HEK293 (cell line): ENCODE data around the gene RPL7A.

Experiments used
- CTCF ChIA-PET: fragments of 350-600 bp; formaldehyde crosslinking; extraction: SDS; loops from one replicate; lab custom pipeline; 2021; ENCODE audit warnings: antibody characterized with exemption; lab: Yijun Ruan, JAX
- POLR2A ChIA-PET: fragments of 300-600 bp; formaldehyde crosslinking; extraction: SDS; loops from one replicate; lab custom pipeline; 2020; ENCODE audit warnings: antibody characterized with exemption, inconsistent platforms; lab: Yijun Ruan, JAX
- H3K27ac ChIP-seq: fragments of 200-500 bp; sonication (Bioruptor generic); 2 replicates; pipeline ENCODE4 v1.5.1; 2014; ENCODE audit warnings: low read depth, low read length, control low read depth, inconsistent platforms; ENCODE audit errors: extremely low read depth
- H3K36me3 ChIP-seq, 2 experiments: fragments of 200-500 bp in 1 of 2; sonication (Bioruptor generic) in 1 of 2; 1 replicate in 1 of 2; 2 replicates in 1 of 2; pipeline ENCODE4 v1.5.1; 2014 to 2017; ENCODE audit warnings: inconsistent platforms in 2 of 2, low read length in 2 of 2; ENCODE audit not compliant: control insufficient read depth in 2 of 2, insufficient read depth in 1 of 2
- H3K4me1 ChIP-seq: fragments of 200-500 bp; sonication (Bioruptor generic); 2 replicates; pipeline ENCODE4 v1.5.1; 2014; ENCODE audit warnings: mild to moderate bottlenecking, low read length, inconsistent platforms; ENCODE audit not compliant: control insufficient read depth, insufficient read depth
- H3K4me3 ChIP-seq: 2 replicates; pipeline ENCODE4 v1.5.1; 2011; ENCODE audit warnings: low read depth, mild to moderate bottlenecking, control low read depth, low read length, moderate library complexity
- H3K9me3 ChIP-seq: fragments of 200-500 bp; sonication (Bioruptor generic); 2 replicates; pipeline ENCODE4 v1.5.1; 2014; ENCODE audit warnings: low read depth, low read length, inconsistent platforms; ENCODE audit not compliant: control insufficient read depth, insufficient read depth
- AEBP2 ChIP-seq: fragments of 450-650 bp; formaldehyde crosslinking; IDR thresholded peaks from 2 replicates; pipeline ENCODE4 v1.5.1; 2016; ENCODE audit warnings: missing biosample characterization, missing genetic modification characterization, borderline replicate concordance
- KLF1 ChIP-seq: fragments of 450-650 bp; formaldehyde crosslinking; IDR thresholded peaks from 2 replicates; pipeline ENCODE4 v1.5.1; 2016; ENCODE audit warnings: missing biosample characterization, missing genetic modification characterization
- PBX3 ChIP-seq: sonication (generic); formaldehyde crosslinking; IDR thresholded peaks from 2 replicates; pipeline ENCODE4 v1.8.1; 2022; ENCODE audit warnings: mild to moderate bottlenecking, moderate library complexity, missing genetic modification reagents
- PRDM6 ChIP-seq: fragments of 450-650 bp; formaldehyde crosslinking; IDR thresholded peaks from 2 replicates; pipeline ENCODE4 v1.5.1; 2017; ENCODE audit warnings: missing biosample characterization, missing genetic modification characterization
- ZBTB10 ChIP-seq: fragments of 450-650 bp; formaldehyde crosslinking; IDR thresholded peaks from 2 replicates; pipeline ENCODE4 v1.5.1; 2016; ENCODE audit warnings: missing biosample characterization, missing genetic modification characterization
- ZBTB44 ChIP-seq: fragments of 450-650 bp; IDR thresholded peaks from 2 replicates; pipeline ENCODE4 v1.5.1; 2018; ENCODE audit warnings: missing biosample characterization, mild to moderate bottlenecking, missing genetic modification characterization
- ZFP37 ChIP-seq: fragments of 450-650 bp; formaldehyde crosslinking; IDR thresholded peaks from 2 replicates; pipeline ENCODE4 v1.5.1; 2016; ENCODE audit warnings: missing biosample characterization, missing genetic modification characterization
- ZNF18 ChIP-seq: fragments of 450-650 bp; formaldehyde crosslinking; IDR thresholded peaks from 2 replicates; pipeline ENCODE4 v1.5.1; 2016; ENCODE audit warnings: missing biosample characterization, missing genetic modification characterization
- ZNF26 ChIP-seq: fragments of 450-650 bp; formaldehyde crosslinking; IDR thresholded peaks from 2 replicates; pipeline ENCODE4 v1.5.1; 2016; ENCODE audit warnings: missing biosample characterization, missing genetic modification characterization
- ZNF311 ChIP-seq: fragments of 450-650 bp; formaldehyde crosslinking; IDR thresholded peaks from 2 replicates; pipeline ENCODE4 v1.5.1; 2017; ENCODE audit warnings: missing biosample characterization, missing genetic modification characterization, borderline replicate concordance
- ZNF350 ChIP-seq: fragments of 450-650 bp; formaldehyde crosslinking; IDR thresholded peaks from 2 replicates; pipeline ENCODE4 v1.5.0; 2017; ENCODE audit warnings: missing biosample characterization, mild to moderate bottlenecking, missing genetic modification characterization
- ZNF501 ChIP-seq: fragments of 450-650 bp; formaldehyde crosslinking; IDR thresholded peaks from 2 replicates; pipeline ENCODE4 v1.5.1; 2016; ENCODE audit warnings: missing biosample characterization, missing genetic modification characterization
- ZNF639 ChIP-seq: fragments of 450-650 bp; formaldehyde crosslinking; IDR thresholded peaks from 2 replicates; pipeline ENCODE4 v1.5.1; 2016; ENCODE audit warnings: missing biosample characterization, missing genetic modification characterization
- ZNF692 ChIP-seq: fragments of 450-650 bp; formaldehyde crosslinking; IDR thresholded peaks from 2 replicates; pipeline ENCODE4 v1.5.1; 2016; ENCODE audit warnings: missing biosample characterization, missing genetic modification characterization

Gene RPL7A

GRCh38 chr9:133323211-133323610 is 24.8 kb upstream of the RPL7A start:
- ChIA-PET CTCF (interaction anchor here (0.6 to 1.3 kb wide), 4 partner anchors 8 to 176 kb away, joined by 3 to 6 read pairs (median 4); no protein-coding TSS in a partner anchor), POLR2A (interaction anchor here (0.6 kb wide), 1 partner anchor 11 kb away, joined by 3 read pairs; no protein-coding TSS in a partner anchor)
- no peak overlapping the region for H3K27ac ChIP-seq
- no peaks in the 10 kb centered on the region for H3K9me3 ChIP-seq
- H3K36me3 ChIP-seq: no peaks in the 10 kb centered on the region
- H3K4me1 ChIP-seq: no peaks in the 10 kb centered on the region
- H3K4me3 ChIP-seq: no peak overlapping the region
- no peak for TF ChIP-seq ZNF501

- POLR2A ChIA-PET: no interaction called here
- Histone ChIP-seq H3K27ac (no peak overlapping the region), H3K36me3 (no peaks in the 10 kb centered on the region), H3K9me3 (no peaks in the 10 kb centered on the region), H3K4me1 (no peaks in the 10 kb centered on the region), H3K4me3 (no peak overlapping the region)
- CTCF ChIA-PET: interaction anchor here (0.6 to 2.2 kb wide), 2 partner anchors 136 to 159 kb away, joined by 3 to 8 read pairs; no protein-coding TSS in a partner anchor
- TF ChIP-seq ZBTB10 (tag by site-specific recombination): no peak
- no peak for TF ChIP-seq PRDM6 (tag by site-specific recombination)
- no peak for TF ChIP-seq PBX3 (CRISPR knock-in tag)
- TF ChIP-seq ZNF311 (tag by site-specific recombination): no peak
- no peak for TF ChIP-seq ZNF639
- TF ChIP-seq ZNF350 (tag by site-specific recombination): no peak
- no peak for TF ChIP-seq AEBP2 (tag by site-specific recombination)
- no peak for TF ChIP-seq ZBTB44 (tag by site-specific recombination)
- TF ChIP-seq ZFP37 (tag by site-specific recombination): no peak
- no peak for TF ChIP-seq ZNF26
- TF ChIP-seq ZNF692 (tag by site-specific recombination): no peak
- no peak for TF ChIP-seq ZNF18 (tag by site-specific recombination)
- no peak for TF ChIP-seq KLF1
Measured at GRCh38 chr9:133323991-133324703, 23.9 kb upstream of the RPL7A start.
